H9 (cell line): ENCODE results near the gene NEDD4L. TPM values are rescaled to one million over a fixed set of nuclear protein-coding genes. Genes with fewer than 3 reads are reported as not detected.

Experiments used
- DNase-seq: peaks from one replicate; pipeline ENCODE4 v3.0.0-alpha.2; 2017
- H2AFZ ChIP-seq: one replicate; pipeline ENCODE4 v1.6.1; 2013; ENCODE audit warnings: mild to moderate bottlenecking, low read length, control low read depth, moderate library complexity
- H2AK5ac ChIP-seq: 2 replicates; pipeline ENCODE4 v1.6.1; 2013; ENCODE audit warnings: low read length, control low read depth, mixed read lengths; ENCODE audit not compliant: insufficient read length
- H2BK120ac ChIP-seq: one replicate; pipeline ENCODE4 v1.6.1; 2013; ENCODE audit warnings: low read depth, mild to moderate bottlenecking, low read length, control low read depth, inconsistent platforms; ENCODE audit not compliant: poor library complexity, severe bottlenecking
- H2BK12ac ChIP-seq: 2 replicates; pipeline ENCODE4 v1.6.1; 2013; ENCODE audit warnings: low read length, control low read depth, mixed read lengths, low read depth; ENCODE audit not compliant: insufficient read length
- H2BK15ac ChIP-seq: 2 replicates; pipeline ENCODE4 v1.6.1; 2013; ENCODE audit warnings: low read depth, low read length, control low read depth
- H2BK20ac ChIP-seq: one replicate; pipeline ENCODE4 v1.6.1; 2013; ENCODE audit warnings: low read depth, mild to moderate bottlenecking, low read length, control low read depth, inconsistent platforms; ENCODE audit not compliant: poor library complexity, severe bottlenecking
- H2BK5ac ChIP-seq: 2 replicates; pipeline ENCODE4 v1.6.1; 2013; ENCODE audit warnings: low read length, control low read depth, mixed read lengths; ENCODE audit not compliant: insufficient read length
- H3K14ac ChIP-seq: 2 replicates; pipeline ENCODE4 v1.6.1; 2013; ENCODE audit warnings: low read length, control low read depth; ENCODE audit not compliant: insufficient read depth
- H3K18ac ChIP-seq: 2 replicates; pipeline ENCODE4 v1.6.1; 2013; ENCODE audit warnings: low read depth, mild to moderate bottlenecking, mixed read lengths, low read length, control low read depth; ENCODE audit not compliant: insufficient read length
- H3K23ac ChIP-seq: 2 replicates; pipeline ENCODE4 v1.6.1; 2013; ENCODE audit warnings: low read length, control low read depth, mixed read lengths, low read depth; ENCODE audit not compliant: insufficient read length
- H3K23me2 ChIP-seq: 2 replicates; pipeline ENCODE4 v1.6.1; 2013; ENCODE audit warnings: low read depth, mild to moderate bottlenecking, mixed read lengths, low read length, control low read depth; ENCODE audit not compliant: insufficient read length, poor library complexity, severe bottlenecking
- H3K27ac ChIP-seq: 2 replicates; pipeline ENCODE4 v1.5.1; 2013; ENCODE audit warnings: low read length, control low read depth, mixed read lengths, low read depth; ENCODE audit not compliant: insufficient read length
- H3K27me3 ChIP-seq: 2 replicates; pipeline ENCODE4 v1.6.1; 2013; ENCODE audit warnings: low read length, control low read depth, inconsistent platforms; ENCODE audit not compliant: insufficient read depth
- H3K4ac ChIP-seq: 2 replicates; pipeline ENCODE4 v1.6.1; 2013; ENCODE audit warnings: low read depth, mild to moderate bottlenecking, control low read depth, inconsistent platforms, low read length, moderate library complexity
- H3K4me1 ChIP-seq: 2 replicates; pipeline ENCODE4 v1.6.1; 2013; ENCODE audit warnings: low read length, control low read depth, inconsistent platforms; ENCODE audit not compliant: insufficient read depth
- H3K4me2 ChIP-seq: 2 replicates; pipeline ENCODE4 v1.6.1; 2013; ENCODE audit warnings: low read length, control low read depth, mixed read lengths; ENCODE audit not compliant: insufficient read length, insufficient read depth
- H3K56ac ChIP-seq: 2 replicates; pipeline ENCODE4 v1.6.1; 2013; ENCODE audit warnings: low read depth, mild to moderate bottlenecking, mixed read lengths, low read length, control low read depth; ENCODE audit not compliant: insufficient read length
- H3K79me1 ChIP-seq: 2 replicates; pipeline ENCODE4 v1.6.1; 2013; ENCODE audit warnings: low read depth, mild to moderate bottlenecking, moderate library complexity, low read length, control low read depth, inconsistent platforms; ENCODE audit not compliant: insufficient read depth, poor library complexity, severe bottlenecking
- H3K79me2 ChIP-seq: 2 replicates; pipeline ENCODE4 v1.6.1; 2013; ENCODE audit warnings: low read length, control low read depth, inconsistent platforms; ENCODE audit not compliant: insufficient read depth
- H3K9ac ChIP-seq: 2 replicates; pipeline ENCODE4 v1.6.1; 2013; ENCODE audit warnings: low read length, control low read depth, mixed read lengths; ENCODE audit not compliant: insufficient read length; ENCODE audit errors: extremely low read depth
- H3K9me3 ChIP-seq: one replicate; pipeline ENCODE4 v1.6.1; 2013; ENCODE audit warnings: low read depth, low read length, inconsistent platforms; ENCODE audit not compliant: control insufficient read depth
- H3T11ph ChIP-seq: one replicate; pipeline ENCODE4 v1.6.1; 2013; ENCODE audit warnings: mild to moderate bottlenecking, low read length, control low read depth, inconsistent platforms
- H4K20me1 ChIP-seq: one replicate; pipeline ENCODE4 v1.6.1; 2013; ENCODE audit not compliant: control insufficient read depth, insufficient read length, insufficient read depth
- H4K5ac ChIP-seq: 2 replicates; pipeline ENCODE4 v1.6.1; 2013; ENCODE audit warnings: low read depth, mild to moderate bottlenecking, mixed read lengths, low read length, control low read depth; ENCODE audit not compliant: insufficient read length
- H4K8ac ChIP-seq: replicated peaks from 2 replicates; pipeline ENCODE4 v1.6.1; 2013; ENCODE audit warnings: low read length, control low read depth, mixed read lengths, low read depth; ENCODE audit not compliant: insufficient read length
- H4K91ac ChIP-seq: 2 replicates; pipeline ENCODE4 v1.6.1; 2013; ENCODE audit warnings: low read depth, mild to moderate bottlenecking, moderate library complexity, mixed read lengths, low read length, control low read depth; ENCODE audit not compliant: insufficient read length
- H3K27ac Mint-ChIP-seq, 3 experiments: 2 replicates in 2 of 3; 3 replicates in 1 of 3; pipeline ENCODE4 v1.8.0; 2020 to 2021; ENCODE audit warnings: mixed read lengths in 3 of 3, mild to moderate bottlenecking in 1 of 3, moderate library complexity in 1 of 3
- H3K27me3 Mint-ChIP-seq: 2 replicates; pipeline ENCODE4 v1.8.0; 2021; ENCODE audit warnings: low read depth, mild to moderate bottlenecking, moderate library complexity, mixed read lengths
- H3K36me3 Mint-ChIP-seq, 3 experiments: 2 replicates in 2 of 3; 3 replicates in 1 of 3; pipeline ENCODE4 v1.8.0; 2020 to 2021; ENCODE audit warnings: low read depth in 3 of 3, mixed read lengths in 3 of 3; ENCODE audit not compliant: insufficient read depth in 1 of 3
- H3K4me1 Mint-ChIP-seq, 2 experiments: 2 replicates each; pipeline ENCODE4 v1.8.0; 2020; ENCODE audit warnings: mixed read lengths in 2 of 2
- H3K4me3 Mint-ChIP-seq, 2 experiments: 2 replicates in 1 of 2; 3 replicates in 1 of 2; pipeline ENCODE4 v1.8.0; 2020 to 2021; ENCODE audit warnings: mild to moderate bottlenecking in 2 of 2, mixed read lengths in 2 of 2, moderate library complexity in 1 of 2
- H3K9me3 Mint-ChIP-seq, 2 experiments: 2 replicates in 1 of 2; 3 replicates in 1 of 2; pipeline ENCODE4 v1.8.0; 2020; ENCODE audit warnings: mild to moderate bottlenecking in 2 of 2, mixed read lengths in 2 of 2, moderate library complexity in 1 of 2
- CTCF ChIP-seq: fragments of 200-600 bp; sonication (generic); conservative IDR thresholded peaks from 3 replicates; pipeline ENCODE4 v1.8.0; 2021; ENCODE audit warnings: antibody characterized with exemption, mild to moderate bottlenecking
- WGBS: extraction: QIAGEN DNeasy Blood & Tissue Kit; methylation state at CpG from one replicate; pipeline ENCODE4 v1.1.7; 2013; ENCODE audit warnings: missing lambda C conversion rate, low lambda C conversion rate, mixed read lengths; ENCODE audit not compliant: insufficient read length; ENCODE audit errors: extremely low coverage; 5-methylcytosine and 5-hydroxymethylcytosine counted together
- total RNA-seq: library from RNA; stranded (reverse); gene quantifications from 2 replicates; pipeline ENCODE4 v1.2.1, GENCODE V29; 2021

The NEDD4L gene
- total RNA-seq, 1 experiment from 2014 or later: 76.3 TPM

GRCh38 chr18:58201733-58202730 lies 158.0 kb downstream of the NEDD4L start:
- H3K18ac ChIP-seq: peak overlapping the region; percentile 40
- H4K8ac ChIP-seq: no peak overlapping the region
- H3K9me3 Mint-ChIP-seq: no peaks in the 10 kb centered on the region
- H4K20me1 ChIP-seq: no peaks in the 10 kb centered on the region
- H3T11ph ChIP-seq: no peak overlapping the region
- H3K4ac ChIP-seq: no peak overlapping the region
- no peak overlapping the region for H2BK120ac ChIP-seq
- H3K27me3 ChIP-seq: no peaks in the 10 kb centered on the region
- H3K27ac Mint-ChIP-seq: peak overlapping the region; percentile 40 to 96 (median 54); a peak in 5 of 7 replicates
- H3K23ac ChIP-seq: no peak overlapping the region
- H3K14ac ChIP-seq: no peak overlapping the region; the same call in 1 of the 2 replicates
- no peaks in the 10 kb centered on the region for H3K9me3 ChIP-seq
- H4K5ac ChIP-seq: no peak overlapping the region
- no peak for TF ChIP-seq CTCF
- H3K56ac ChIP-seq: no peak overlapping the region
- H3K79me2 ChIP-seq: peaks cover 23% of the 10 kb centered on the region
- no peak overlapping the region for H4K91ac ChIP-seq
- no peaks in the 10 kb centered on the region for H3K27me3 Mint-ChIP-seq
- H3K4me2 ChIP-seq: no peak overlapping the region
- no peak for DNase-seq
- no peak overlapping the region for H2AFZ ChIP-seq
- no peak overlapping the region; a peak in 1 of 5 replicates for H3K4me3 Mint-ChIP-seq
- H3K79me1 ChIP-seq: peaks cover 4% of the 10 kb centered on the region
- no peak overlapping the region for H2BK20ac ChIP-seq
- H2BK12ac ChIP-seq: no peak overlapping the region
- no peak overlapping the region for H2BK5ac ChIP-seq
- H3K27ac ChIP-seq: peak overlapping the region; percentile 22
- no peaks in the 10 kb centered on the region for H3K23me2 ChIP-seq
- H2BK15ac ChIP-seq: no peak overlapping the region
- no peak overlapping the region for H3K9ac ChIP-seq
- no peak overlapping the region for H2AK5ac ChIP-seq
- no peaks in the 10 kb centered on the region; a peak in 1 of 7 replicates for H3K36me3 Mint-ChIP-seq
- H3K4me1 Mint-ChIP-seq: peaks cover 37 to 44% of the 10 kb centered on the region in 2 experiments
- WGBS: no CpG with 5 or more reads among the region's 11 CpGs
- peaks cover 17% of the 10 kb centered on the region; the same call in 1 of the 2 replicates for H3K4me1 ChIP-seq
